ENCODE data around the gene PROP1.
"Not testable (repeated sequence)": the region's sequence is repeated elsewhere in the genome, so short reads cannot be mapped to it uniquely, and the experiment has no call there.

The PROP1 gene

DNA sequence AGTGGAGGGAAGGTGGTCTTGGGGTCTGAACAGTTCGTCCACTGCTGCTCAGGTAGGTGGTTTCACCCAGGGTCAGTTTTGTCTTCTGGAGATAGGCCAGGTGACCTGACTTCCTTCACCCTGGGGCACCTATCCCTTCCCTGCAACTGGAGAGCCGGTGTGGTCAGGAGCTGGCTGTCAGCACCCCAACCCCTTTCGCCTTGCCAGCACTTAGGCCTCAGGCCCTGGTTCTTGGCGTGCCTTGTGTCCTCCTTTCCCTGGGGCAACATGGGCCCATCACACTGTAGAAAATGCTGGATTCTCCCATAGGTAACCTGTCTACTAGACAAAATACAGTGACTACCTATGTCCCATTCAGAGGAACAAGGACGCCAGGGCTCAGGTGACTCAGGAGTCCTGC, 13.1 kb downstream of the PROP1 start:
- no peak for DNase-seq (ENCODE audit: low read depth in 1 of 2, low spot score in 1 of 2)

DNA sequence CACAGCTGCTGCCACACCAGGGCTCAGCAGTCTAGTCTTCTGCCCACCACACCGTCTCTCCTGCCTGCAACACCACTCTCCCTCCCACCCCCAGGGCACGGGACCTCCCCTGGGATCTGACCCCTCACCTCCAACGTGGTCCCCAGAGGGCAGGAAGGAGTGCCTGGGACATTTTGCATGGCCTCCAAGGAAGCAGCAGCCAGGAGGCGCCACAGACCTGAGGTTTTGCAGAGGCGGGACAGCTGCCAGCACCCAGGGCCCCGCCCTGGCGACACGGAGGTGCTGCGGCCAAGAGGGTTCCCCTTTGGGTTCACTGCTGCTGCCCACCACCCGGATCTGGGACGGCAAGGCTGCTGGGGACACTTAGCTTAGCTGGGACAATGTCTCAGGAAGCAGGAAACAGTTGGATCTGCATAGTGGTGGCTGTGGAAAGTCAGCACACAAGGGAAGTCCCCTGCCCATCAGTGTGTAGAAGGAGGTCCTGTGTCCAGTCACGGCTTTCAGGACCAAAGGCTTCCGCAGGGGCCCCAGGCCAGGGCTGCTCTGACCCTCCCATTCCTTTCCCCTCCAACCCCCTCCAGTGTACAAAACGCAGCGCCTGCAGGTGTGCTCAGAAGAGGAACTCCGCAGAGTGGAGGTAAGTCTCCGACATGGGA, 13.8 kb downstream of the PROP1 start:
- no peak for DNase-seq (ENCODE audit: low read depth in 1 of 2, low spot score in 1 of 2)

DNA sequence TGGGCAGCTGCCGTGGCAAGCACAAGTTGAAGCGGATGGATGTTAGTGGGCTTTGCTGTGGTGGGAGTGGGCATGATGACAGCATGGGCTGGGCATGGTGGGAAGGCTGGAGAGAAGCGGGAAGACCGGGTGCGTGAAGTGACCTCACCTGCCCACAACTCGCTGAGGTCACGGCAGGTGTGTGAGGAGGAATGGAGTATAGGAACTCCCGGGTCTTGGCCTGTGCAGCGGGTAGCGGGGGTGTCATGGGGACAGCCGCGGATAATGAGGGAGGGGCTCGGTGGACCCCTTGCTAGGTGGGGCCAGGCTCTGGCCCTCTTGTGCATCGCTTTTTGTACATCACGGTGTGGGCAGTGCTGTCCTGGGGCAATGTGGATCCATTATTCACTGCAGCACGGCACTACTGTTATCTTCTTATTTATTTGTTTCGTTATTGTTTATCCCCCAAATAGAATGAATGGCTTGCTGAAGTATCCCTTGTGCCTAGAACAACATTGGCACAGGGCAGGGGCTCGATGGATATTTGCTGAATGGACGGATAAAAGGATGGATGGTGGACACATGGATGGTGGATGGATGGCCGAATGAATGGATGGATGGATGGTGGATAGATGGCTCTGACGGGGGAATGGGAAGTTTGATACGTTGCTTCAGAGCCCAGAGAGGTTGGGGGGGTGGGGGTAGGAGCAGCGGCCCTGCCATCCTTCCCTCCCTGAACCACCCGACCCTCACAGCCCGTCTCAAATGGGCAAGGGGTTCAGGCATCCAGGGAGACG, 14.6 kb downstream of the PROP1 start:
- DNase-seq (ENCODE audit: low read depth in 1 of 2, low spot score in 1 of 2), result no peak

DNA sequence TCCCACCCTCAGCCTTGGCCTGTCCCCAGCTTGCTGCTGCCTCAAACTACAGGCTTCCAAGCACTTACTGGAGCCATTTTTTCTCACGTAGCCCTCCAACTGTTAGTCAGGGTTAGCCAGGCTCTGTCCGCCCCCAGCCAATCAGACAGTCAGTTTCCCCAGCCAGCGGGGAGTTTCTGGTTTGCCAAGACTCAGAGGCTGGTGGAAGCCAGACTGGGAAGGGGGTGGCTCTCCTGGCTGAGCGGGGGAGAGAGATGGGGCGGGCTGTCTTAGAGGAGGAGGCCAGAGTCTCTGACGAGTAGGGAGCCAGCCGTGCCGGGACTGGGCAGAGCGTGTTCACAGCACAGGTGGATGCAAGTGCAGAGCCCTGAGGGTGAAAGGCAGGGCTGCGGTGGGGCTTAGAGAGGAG, 15.3 kb downstream of the PROP1 start:
- DNase-seq (ENCODE audit: low read depth in 1 of 2, low spot score in 1 of 2), result no peak

DNA sequence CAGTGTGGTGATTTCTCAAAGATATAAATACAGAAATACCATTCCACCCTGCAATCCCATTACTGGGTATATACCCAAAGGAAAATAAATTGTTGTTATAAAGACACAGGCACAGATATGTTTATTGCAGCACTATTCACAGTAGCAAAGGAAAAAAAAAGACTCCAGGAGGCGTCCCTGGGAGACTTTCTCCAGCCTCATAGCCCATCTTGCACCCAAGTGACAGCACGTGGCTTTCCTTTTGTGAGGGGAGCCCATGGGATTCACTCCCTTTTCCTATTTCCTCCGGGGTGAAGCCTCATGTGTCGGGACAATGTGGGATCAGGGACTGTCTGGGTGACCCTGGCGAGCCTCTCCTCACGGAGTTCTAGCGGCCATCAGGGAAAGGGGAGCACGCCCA, 18.4 kb downstream of the PROP1 start:
- not testable (repeated sequence) for DNase-seq (ENCODE audit: low read depth in 1 of 2, low spot score in 1 of 2)

DNA sequence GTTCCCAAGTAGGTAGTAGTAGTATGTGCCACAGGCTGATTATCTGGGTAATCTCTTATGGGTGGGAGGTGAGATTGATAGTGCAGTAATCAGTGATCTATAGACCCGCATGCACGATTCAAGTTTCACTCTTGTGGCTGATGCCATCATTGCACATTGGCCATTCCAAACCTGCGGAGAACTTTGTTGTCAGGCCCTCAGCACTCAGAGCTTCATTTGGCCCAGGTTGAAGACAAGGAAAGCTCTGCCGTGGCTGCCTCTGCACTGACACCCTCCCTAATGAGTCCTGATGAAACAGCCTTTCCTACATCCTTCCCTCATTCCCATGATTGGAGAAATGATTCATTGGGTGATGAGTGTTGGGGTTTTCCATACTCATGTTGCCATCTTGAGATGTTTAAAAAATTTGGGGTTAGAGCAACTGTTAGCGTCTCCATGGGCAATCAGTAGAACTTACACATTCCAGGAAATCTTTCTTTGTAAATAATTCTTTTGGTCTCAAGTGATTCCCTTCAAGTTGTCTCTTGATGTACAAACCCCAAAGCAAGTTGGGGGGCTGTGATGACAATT, 22.9 kb downstream of the PROP1 start:
- no peak for DNase-seq (ENCODE audit: low read depth in 1 of 2, low spot score in 1 of 2)

DNA sequence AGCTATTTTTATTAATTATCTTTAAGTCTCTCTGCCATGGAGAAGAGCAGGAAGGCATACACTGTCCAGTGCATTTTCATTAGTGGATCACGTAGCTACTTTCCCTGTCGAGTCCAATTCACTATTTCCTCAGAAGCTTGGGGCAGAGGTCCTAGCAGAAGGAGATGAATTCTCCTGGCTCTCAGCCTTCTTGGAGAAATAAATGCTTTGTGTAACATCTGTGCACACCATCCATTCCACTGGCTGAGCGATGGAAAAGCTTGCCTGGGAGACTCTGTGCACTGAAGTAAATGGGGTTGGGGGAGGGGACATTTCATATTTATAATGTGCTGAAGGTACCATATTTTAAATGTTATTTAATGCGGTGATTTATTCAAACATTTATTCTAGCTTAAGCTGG, 23.4 kb downstream of the PROP1 start:
- DNase-seq (ENCODE audit: low read depth in 1 of 2, low spot score in 1 of 2), result no peak

DNA sequence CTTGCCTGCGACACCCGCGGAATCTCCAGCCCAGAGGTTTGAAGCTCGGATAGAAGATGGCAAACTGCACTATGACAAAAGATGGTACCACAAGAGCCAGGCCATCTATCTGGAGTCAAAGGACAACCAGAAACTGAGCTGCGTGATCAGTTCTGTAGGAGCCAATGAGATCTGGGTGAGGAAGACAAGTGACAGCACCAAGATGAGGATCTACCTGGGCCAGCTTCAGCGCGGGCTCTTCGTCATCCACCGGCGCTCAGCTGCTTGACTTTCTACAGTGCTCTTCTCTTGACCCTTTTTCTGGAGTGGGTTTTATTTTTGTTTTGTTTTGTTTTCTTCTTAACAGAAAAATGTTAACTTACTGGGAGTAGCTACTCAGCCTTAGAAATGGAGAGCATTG, 24.0 kb downstream of the PROP1 start:
- DNase-seq (ENCODE audit: low read depth in 1 of 2, low spot score in 1 of 2), result not testable (repeated sequence)

DNA sequence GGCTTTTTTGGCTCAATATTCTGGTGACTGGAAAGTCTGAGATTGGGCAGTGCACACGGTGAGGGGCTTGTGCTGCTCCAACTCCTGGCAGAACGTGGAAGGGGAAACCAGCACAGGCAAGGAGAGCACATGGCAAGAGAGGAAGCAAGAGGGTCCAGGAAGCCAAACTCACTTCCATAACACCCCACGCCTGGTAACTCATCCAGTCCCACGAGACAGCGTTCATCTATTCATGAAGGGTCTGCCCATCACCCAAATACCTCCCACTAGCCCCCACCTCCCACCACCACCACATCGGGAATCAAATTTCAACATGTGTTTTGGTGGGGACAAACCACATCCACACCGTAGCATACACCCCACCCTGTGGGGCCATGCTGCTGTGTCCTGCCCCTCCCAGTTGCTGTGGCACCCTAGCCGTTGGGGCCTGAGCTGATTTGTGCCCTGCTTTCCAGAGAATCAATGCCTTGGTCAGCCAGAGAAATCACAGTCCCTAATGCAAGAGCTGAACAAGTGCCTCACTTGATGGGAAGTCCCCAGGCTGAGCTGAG, 27.3 kb downstream of the PROP1 start:
- DNase-seq (ENCODE audit: low read depth in 1 of 2, low spot score in 1 of 2), result no peak

DNA sequence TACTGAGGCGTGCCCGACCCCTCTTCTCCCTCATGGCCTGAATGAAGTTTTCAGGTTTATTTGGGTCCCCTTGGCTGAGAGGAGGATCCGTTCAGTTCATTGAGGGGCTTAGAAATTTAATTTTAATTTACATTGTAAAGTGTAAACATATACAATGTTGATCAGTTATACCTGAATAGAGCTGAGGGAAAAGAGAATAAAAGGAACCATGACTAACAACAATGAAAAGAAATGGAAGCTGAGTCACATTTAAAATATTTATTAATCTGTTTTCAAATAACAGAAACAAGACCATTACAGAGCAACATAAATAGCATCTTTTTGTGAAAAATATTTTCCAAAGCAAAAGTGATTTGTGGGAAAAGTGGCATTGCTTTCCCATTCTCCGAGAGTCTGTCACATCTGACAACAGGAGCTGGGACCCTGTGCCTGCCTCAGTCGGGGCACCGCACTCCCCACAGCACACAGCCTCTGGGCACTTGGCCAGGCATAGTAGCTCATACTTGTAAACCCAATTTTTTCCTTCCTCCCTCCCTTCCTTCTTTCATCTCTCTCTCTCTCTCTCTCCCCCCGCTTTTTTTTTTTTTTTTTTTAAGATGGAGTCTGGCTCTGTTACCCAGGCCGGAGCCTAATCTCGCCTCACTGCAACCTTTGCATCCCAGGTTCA, 28.7 kb downstream of the PROP1 start:
- no peak for DNase-seq (ENCODE audit: low read depth in 1 of 2, low spot score in 1 of 2)

DNA sequence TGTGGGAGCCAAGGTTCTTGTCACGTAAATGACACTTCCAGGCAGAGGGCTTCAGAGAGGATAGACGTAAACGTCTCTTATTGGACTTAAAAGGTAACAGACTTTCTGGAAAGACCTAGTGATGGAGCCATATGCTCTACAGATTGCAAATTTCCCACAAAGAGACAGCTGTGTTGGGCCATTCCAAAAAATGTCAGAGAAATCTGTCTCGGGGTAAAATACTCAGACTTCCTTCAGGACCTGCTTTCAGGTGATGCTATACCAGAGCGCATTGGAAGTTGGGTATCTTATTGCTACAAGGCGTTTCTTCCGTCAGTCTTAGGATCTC, 29.2 kb downstream of the PROP1 start:
- no peak for DNase-seq (ENCODE audit: low read depth in 1 of 2, low spot score in 1 of 2)

DNA sequence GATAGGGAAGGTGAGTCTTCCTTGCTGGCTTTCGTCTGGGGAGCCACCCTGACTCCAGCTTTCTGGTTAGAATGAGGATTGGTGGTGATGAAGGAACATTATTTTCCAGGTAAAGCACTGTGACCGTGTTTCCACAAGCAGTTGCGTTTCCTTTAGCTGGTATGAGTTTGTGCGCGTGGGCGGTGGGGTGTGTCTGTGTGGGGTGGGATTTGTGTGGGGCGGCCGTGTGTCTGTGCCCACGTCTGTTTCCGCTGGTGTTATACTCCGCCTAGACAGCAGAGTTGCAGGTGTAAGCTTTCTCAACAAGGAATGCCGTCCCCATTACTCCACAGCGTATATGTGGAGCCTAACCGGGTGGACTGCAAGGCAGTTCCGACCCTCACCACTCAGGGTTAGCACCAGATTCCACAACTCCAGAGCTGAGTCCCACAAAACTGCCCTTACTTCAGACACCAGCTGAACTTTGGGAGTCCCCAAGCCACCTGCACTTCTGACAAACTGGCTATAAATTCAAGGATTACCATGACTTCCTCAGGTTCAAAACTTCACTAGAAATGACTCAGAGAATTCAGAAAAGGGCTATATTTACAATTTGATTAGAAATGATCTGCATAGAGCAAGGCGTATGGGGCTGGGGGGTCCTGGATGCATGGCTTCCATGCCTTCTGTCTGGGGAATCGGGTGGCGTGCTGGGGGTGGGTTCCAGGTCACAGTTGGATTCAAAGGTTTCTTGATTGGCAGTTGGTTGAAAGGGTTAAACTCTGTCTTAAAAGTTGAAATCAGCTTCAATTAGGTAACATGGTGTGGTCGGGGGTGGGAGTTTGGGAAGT, 29.8 kb downstream of the PROP1 start:
- no peak for DNase-seq (ENCODE audit: low read depth in 1 of 2, low spot score in 1 of 2)

DNA sequence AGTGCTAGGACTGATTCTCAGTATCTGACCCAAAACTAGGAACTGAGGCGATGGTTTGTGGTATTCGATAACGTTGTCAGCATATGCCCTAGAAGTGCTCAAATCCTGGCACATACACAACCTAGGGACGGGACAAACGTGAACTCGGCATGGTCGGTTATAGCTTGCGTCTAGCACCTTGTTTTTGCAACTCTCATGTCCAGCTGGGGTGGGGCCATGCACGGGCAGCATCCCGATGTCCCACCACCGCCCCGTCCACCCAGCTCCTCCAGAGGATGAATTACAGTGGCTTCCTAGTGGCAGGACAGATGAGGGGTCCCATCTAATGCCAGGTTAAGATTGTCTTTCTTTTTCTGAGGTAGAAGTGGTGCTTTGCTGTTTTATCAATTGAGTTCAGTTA, 31.6 kb downstream of the PROP1 start:
- no peak for DNase-seq (ENCODE audit: low read depth in 1 of 2, low spot score in 1 of 2)

DNA sequence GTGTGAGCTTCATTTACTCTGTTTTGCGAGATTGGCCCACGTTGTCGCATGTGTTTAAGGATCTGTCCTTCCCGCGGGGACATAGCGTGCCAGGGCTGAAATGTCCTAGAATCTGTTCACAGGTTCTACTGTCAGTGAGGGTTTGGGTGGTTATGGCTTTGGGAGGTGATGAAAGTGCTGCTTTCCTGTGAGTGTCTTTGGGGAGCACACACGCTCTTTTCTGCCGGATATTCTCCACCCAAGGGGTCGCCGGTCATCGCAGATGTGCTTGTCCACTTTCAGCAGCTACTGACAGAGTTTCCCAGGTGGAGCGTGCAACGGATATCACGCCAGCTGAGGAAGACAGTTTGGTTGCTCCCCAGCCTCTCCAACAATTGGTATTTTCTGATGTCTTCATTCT, 32.1 kb downstream of the PROP1 start:
- no peak for DNase-seq (ENCODE audit: low read depth in 1 of 2, low spot score in 1 of 2)

DNA sequence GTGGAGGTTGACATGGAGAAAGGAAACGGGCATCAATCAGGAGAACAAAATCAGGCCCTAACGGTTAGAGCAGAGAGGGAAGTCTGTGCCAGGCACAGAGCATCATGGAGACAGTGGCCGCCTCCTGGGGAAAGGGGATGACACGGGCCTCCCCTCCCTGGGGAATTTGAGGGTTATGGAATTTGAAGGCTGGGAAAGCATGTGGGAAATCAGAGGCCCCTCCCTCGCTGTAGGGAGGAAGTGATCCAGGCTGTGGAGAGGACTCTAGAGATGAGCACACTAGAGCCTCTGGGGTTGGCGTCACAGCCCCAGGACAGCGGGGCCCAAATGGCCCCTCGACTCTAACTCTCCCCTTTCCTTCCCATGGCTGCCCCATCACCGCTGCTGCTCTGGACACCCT, 36.7 kb downstream of the PROP1 start:
- no peak for DNase-seq (ENCODE audit: low read depth in 1 of 2, low spot score in 1 of 2)

DNA sequence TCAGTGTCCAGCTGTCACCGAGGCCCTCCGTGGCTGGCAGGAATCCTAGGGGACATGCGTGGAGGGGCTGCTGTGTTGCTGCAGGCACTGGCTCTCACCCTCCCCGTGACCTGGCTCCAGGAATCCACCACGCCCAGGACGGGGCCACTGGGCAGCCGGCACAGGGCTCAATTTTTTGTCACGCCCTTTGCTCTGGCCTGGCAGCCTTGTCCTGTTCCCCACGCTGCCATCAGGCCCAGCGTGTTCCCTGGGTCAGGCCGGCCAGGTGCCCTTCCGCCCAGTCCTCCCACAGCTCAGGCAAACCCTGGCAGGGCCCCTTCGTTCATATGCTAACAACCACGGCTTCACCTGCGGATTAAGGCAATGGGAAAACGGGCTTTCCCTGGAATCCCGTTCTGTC, 37.3 kb downstream of the PROP1 start:
- DNase-seq (ENCODE audit: low read depth in 1 of 2, low spot score in 1 of 2), result no peak

DNA sequence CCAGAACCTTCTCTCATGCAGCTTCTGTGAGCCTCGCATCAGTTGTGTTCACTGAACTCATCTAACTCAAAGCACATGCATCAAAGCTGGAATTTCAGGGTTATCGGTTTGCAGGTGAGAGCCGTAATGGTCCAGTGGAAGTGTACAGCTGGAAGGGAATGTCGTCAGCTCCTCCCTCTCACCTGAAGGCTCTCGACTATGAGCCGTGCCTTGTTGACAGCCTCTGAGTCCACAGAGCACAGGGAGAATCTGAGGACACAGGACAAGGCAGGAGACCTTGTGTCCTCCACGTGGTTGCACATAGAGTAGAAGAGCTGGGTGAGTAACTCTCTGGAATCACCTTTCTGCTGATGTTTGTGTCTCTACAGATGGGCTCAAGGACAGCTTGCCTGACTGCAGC, 38.8 kb downstream of the PROP1 start:
- DNase-seq (ENCODE audit: low read depth in 1 of 2, low spot score in 1 of 2), result no peak

DNA sequence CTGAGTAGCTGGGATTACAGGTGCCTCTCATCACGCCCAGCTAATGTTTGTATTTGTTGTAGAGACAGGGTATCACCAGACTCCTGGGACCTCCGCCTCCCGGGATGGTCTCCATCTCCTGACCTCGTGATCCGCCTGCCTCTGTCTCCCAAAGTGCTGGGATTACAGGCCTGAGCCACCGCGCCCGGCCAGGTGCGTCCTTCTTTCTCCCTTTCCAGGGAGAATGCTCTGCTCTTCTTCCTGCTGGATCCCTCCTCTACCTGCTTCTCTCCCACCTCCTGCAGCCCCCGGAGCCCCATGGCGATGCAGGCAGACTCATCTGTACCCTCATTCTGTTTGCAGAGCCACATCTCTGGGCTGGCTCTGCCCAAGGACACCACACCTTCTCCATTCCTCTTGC, 42.9 kb downstream of the PROP1 start:
- DNase-seq (ENCODE audit: low read depth in 1 of 2, low spot score in 1 of 2), result not testable (repeated sequence)

DNA sequence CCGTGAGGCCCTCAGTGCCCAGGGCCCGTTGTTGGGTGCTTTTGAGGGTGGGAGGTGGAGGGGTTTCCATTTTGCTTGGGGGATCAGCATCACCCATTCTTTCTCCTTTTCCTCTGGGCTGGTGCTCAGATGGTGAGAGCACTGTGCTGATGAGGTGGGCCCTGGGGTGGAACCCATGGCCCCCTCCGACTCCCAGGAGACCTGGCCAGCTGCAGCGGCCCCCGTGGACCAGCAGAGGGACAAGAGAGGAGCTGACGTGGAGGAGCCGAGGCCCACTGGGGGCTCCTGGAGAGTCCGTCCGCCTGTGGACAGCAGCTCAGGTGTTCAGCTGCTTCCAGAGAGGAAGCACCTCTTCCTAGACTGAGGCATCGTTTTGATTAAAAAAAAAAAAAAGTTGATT, 46.4 kb downstream of the PROP1 start:
- not testable (repeated sequence) for DNase-seq (ENCODE audit: low read depth in 1 of 2, low spot score in 1 of 2)

DNA sequence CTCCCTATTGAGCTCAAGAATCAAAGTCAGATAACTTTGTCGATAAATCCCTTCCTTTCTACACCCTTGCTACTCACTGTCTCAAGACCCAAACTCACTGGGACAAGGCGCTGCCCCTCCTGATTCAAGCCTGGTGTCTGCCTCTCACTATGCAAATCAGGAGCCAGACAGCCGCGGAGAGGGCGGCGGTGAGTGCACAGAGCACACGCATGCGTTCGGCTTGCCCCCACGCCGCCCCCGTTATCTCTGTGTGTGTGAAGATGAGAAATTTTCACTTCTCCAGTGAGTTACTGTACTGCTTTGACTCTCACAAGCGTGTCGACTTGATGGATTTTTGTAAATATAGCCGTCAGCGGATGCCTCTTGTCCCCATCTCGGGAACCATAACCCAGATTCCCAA, 47.0 kb downstream of the PROP1 start:
- DNase-seq (ENCODE audit: low read depth in 1 of 2, low spot score in 1 of 2), result not testable (repeated sequence)

DNA sequence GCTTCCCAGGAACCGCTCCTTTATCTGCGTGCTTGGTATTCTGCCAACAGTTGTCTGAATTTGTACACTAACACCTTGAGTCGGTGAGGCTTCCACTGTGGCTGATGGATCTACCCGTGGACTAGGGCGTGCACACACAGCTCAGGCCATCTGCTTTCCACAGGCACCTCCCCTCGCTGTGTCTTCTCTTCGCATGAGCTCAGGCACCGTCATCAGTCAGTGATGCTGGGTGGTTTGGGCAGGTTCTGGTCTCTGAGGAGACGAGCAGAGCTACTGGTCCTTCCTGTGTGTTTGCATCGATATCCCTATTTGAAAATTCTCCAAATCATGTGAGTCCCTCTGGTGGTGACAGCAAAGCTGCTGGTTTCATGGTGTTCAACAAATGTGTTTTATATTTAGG, 48.1 kb downstream of the PROP1 start:
- DNase-seq (ENCODE audit: low read depth in 1 of 2, low spot score in 1 of 2), result not testable (repeated sequence)

Data from activated CD4-positive, alpha-beta T cell treated with anti-CD3 and anti-CD28 coated beads, Interleukin-2, amount 50 U/mL, for 24 hours (primary cell).